Calu3 (cell line): ENCODE measurements around the gene NAV2. TPM values are rescaled to one million over a fixed set of nuclear protein-coding genes. Genes with fewer than 3 reads are reported as not detected.

ENCODE experiments used
- BruUV-seq: library from RNA; stranded (reverse); fragments of 400-500 nt; replicated peaks from 2 replicates; lab custom pipeline; 2021; lab: Mats Ljungman, UMichigan
- CTCF ChIA-PET: fragments of 300-600 bp; sonication (Branson Sonifier 250); formaldehyde crosslinking; loops from one replicate; lab custom pipeline; 2022; ENCODE audit warnings: antibody characterized with exemption; lab: Charles Lee
- DNase-seq: peaks from one replicate; pipeline ENCODE4 v3.0.0; 2022
- H3K27ac Mint-ChIP-seq: one replicate; pipeline ENCODE4 v1.8.0; 2022; ENCODE audit warnings: mixed read lengths; ENCODE audit not compliant: unreplicated experiment
- H3K27me3 Mint-ChIP-seq: one replicate; pipeline ENCODE4 v1.8.0; 2022; ENCODE audit warnings: mixed read lengths; ENCODE audit not compliant: unreplicated experiment
- H3K36me3 Mint-ChIP-seq: one replicate; pipeline ENCODE4 v1.8.0; 2022; ENCODE audit warnings: mild to moderate bottlenecking, moderate library complexity, mixed read lengths; ENCODE audit not compliant: insufficient read depth, unreplicated experiment
- H3K4me1 Mint-ChIP-seq: one replicate; pipeline ENCODE4 v1.8.0; 2022; ENCODE audit warnings: mild to moderate bottlenecking, low read depth, mixed read lengths; ENCODE audit not compliant: unreplicated experiment
- H3K4me3 Mint-ChIP-seq: one replicate; pipeline ENCODE4 v1.8.0; 2022; ENCODE audit warnings: mild to moderate bottlenecking, low read depth, moderate library complexity, mixed read lengths; ENCODE audit not compliant: unreplicated experiment
- H3K9me3 Mint-ChIP-seq: one replicate; pipeline ENCODE4 v1.8.0; 2022; ENCODE audit warnings: low read depth, mixed read lengths; ENCODE audit not compliant: unreplicated experiment
- intact Hi-C: fragments of 100-400 bp; cut with micrococcal nuclease; formaldehyde crosslinking; loops from one replicate; pipeline ENCODE4 v1.10.0; 2022; ENCODE audit not compliant: unreplicated experiment
- total RNA-seq: library from RNA; stranded (reverse); gene quantifications from 2 replicates; pipeline ENCODE4 v1.2.3, GENCODE V29; 2022
- TF ChIP-seq, protein P1 (sequence below): fragments of 200-600 bp; IDR thresholded peaks from one replicate; pipeline ENCODE4 v1.8.0; 2022; ENCODE audit warnings: antibody characterized with exemption; ENCODE audit not compliant: unreplicated experiment

Gene NAV2
- total RNA-seq, 1 experiment from 2014 or later, result 21.4 TPM

DNA sequence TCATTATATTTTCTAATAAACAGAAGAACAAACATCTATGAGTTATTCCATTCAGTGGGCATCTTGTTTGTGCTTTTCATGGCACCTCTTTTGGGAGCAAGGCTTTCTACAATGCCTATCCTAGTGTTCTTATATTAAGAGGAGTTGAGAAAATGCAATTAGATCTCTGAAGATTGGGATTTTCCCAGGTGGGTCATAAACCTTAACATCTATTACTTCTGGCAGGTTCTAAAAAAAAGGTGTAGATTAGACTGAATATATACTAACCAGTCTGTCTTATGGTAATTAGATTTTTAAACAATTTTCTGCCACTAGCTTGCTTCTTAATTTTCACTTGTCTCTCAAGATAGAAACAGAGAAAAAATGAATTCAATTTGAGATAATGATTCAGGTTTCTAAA is 128.3 kb downstream of the NAV2 start:
- TF ChIP-seq, protein P1, sequence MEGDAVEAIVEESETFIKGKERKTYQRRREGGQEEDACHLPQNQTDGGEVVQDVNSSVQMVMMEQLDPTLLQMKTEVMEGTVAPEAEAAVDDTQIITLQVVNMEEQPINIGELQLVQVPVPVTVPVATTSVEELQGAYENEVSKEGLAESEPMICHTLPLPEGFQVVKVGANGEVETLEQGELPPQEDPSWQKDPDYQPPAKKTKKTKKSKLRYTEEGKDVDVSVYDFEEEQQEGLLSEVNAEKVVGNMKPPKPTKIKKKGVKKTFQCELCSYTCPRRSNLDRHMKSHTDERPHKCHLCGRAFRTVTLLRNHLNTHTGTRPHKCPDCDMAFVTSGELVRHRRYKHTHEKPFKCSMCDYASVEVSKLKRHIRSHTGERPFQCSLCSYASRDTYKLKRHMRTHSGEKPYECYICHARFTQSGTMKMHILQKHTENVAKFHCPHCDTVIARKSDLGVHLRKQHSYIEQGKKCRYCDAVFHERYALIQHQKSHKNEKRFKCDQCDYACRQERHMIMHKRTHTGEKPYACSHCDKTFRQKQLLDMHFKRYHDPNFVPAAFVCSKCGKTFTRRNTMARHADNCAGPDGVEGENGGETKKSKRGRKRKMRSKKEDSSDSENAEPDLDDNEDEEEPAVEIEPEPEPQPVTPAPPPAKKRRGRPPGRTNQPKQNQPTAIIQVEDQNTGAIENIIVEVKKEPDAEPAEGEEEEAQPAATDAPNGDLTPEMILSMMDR, result no peak
- H3K9me3 Mint-ChIP-seq, result no peaks in the 10 kb centered on the region
- H3K27ac Mint-ChIP-seq, result peak overlapping the region; percentile 45
- no peak for DNase-seq
- H3K4me3 Mint-ChIP-seq, result no peak overlapping the region
- H3K36me3 Mint-ChIP-seq, result no peaks in the 10 kb centered on the region
- CTCF ChIA-PET, result no interaction called here
- intact Hi-C loops, result no loop called here
- no TSS peak for BruUV-seq
- peaks cover 11% of the 10 kb centered on the region for H3K4me1 Mint-ChIP-seq
- H3K27me3 Mint-ChIP-seq, result no peaks in the 10 kb centered on the region

DNA sequence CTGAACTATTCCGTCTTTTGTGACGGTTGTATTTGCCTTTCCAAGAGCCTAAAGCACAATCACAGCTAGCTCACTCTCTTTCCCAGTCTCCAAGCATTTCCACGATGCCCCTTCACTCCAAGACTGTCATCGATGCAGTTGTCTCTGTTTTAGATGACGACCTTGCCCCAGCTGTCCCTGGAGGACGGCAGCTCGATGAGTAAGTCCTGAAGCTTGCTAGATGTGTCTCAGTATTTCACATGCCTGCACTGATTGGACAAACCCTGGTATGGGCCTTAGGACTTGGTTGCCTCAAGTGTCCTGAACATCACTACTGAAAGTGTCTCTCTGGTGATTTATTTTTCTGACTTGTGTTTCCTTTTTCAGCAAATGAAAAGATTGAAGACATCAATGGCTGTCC is 129.9 kb downstream of the NAV2 start:
- BruUV-seq, result no TSS peak
- CTCF ChIA-PET, result no interaction called here
- Mint-ChIP-seq H3K36me3 (no peaks in the 10 kb centered on the region), H3K27ac (no peak overlapping the region), H3K9me3 (no peaks in the 10 kb centered on the region), H3K4me3 (no peak overlapping the region), H3K27me3 (no peaks in the 10 kb centered on the region), H3K4me1 (peaks cover 11% of the 10 kb centered on the region)
- no peak for DNase-seq
- intact Hi-C loops, result no loop called here
- TF ChIP-seq, protein P1, result no peak

DNA sequence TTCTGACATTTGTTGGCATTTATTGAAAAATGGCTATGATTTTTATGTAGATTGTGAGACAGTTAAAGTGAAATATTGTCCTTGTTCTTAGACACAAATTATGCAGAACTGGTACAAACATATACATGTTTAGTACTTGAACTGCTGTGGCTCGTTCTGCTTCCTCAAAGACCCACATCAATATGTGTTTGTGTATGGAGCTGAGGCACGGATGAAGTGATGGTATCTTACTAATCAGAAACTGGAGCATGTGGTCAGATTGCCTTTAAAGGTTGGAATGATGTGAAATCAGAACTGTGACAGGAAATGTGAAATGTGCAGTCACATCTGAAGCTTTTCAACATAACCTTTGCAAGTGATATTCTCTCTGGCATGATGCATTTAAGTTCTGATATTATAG is 130.4 kb downstream of the NAV2 start:
- Mint-ChIP-seq H3K36me3 (no peaks in the 10 kb centered on the region), H3K4me3 (no peak overlapping the region), H3K27ac (no peak overlapping the region), H3K9me3 (no peaks in the 10 kb centered on the region), H3K27me3 (no peaks in the 10 kb centered on the region), H3K4me1 (peaks cover 11% of the 10 kb centered on the region)
- intact Hi-C loops, result no loop called here
- no TSS peak for BruUV-seq
- no peak for DNase-seq
- CTCF ChIA-PET, result interaction anchor here (0.6 kb wide), 1 partner anchor 63 kb away, joined by 3 read pairs; no protein-coding TSS in a partner anchor
- TF ChIP-seq, protein P1, result no peak

DNA sequence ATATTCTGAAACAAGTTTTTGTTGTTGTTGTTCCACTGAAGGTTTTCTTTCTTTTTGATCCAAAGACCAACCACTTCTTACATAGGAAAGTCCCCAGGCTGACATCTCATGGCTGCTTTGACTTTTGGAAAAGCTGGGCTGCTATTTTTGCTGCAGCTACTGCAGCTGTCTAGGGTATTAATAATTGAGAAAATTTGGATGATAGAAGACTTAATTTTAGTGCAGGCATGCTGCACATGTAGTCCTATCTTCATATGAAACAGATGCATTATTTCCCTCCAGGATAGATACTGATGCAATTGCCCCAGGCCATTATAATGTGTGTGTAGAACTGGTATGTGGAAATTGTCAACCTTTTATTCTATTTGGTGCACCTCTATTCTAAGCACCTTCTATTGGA is 131.4 kb downstream of the NAV2 start:
- H3K27me3 Mint-ChIP-seq, result no peaks in the 10 kb centered on the region
- no peaks in the 10 kb centered on the region for H3K36me3 Mint-ChIP-seq
- H3K27ac Mint-ChIP-seq, result no peak overlapping the region
- CTCF ChIA-PET, result no interaction called here
- H3K4me1 Mint-ChIP-seq, result peaks cover 11% of the 10 kb centered on the region
- no peak overlapping the region for H3K4me3 Mint-ChIP-seq
- no TSS peak for BruUV-seq
- DNase-seq, result no peak
- TF ChIP-seq, protein P1, result no peak
- H3K9me3 Mint-ChIP-seq, result no peaks in the 10 kb centered on the region
- intact Hi-C loops, result no loop called here
